Measurements from ENCODE around the gene PERP.

PERP gene

DNA sequence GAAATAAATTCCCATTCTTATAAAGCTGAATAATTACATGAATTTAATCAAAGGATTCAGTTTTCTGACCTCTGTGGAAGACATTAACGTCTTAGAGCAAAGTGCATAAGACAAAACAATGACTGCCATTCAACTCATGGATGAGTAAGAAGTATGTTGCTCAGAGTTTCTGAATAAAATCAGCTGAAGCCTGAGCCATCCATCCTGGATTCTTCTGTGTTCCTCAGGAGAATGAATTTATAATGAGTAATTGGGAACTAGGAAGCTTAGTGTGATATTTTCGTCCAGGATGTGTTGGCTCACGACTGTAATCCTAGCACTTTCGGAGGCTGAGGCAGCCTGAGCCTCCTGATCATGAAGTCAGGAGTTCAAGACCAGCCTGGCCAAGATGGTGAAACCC lies 62.8 kb downstream of the PERP start:
- DNase-seq, result no peak
